HG03571 (cell line): Measurements from ENCODE around the gene LAMA2.

Source experiments
- ATAC-seq: cut with Tn5 transposase; IDR thresholded peaks from one replicate; pipeline ENCODE4 v1.9.1; 2021; ENCODE audit not compliant: unreplicated experiment

Gene LAMA2

GRCh38 chr6:129429956-129430355, 547.0 kb downstream of the LAMA2 start:
- ATAC-seq: no peak

GRCh38 chr6:129432738-129433137, 549.8 kb downstream of the LAMA2 start:
- no peak for ATAC-seq

GRCh38 chr6:129434091-129434490, 551.2 kb downstream of the LAMA2 start:
- ATAC-seq: no peak

GRCh38 chr6:129440691-129441090, 557.8 kb downstream of the LAMA2 start:
- no peak for ATAC-seq

- no peak for ATAC-seq
Measured at GRCh38 chr6:129444683-129445082, 561.7 kb downstream of the LAMA2 start.

- no peak for ATAC-seq
Measured at GRCh38 chr6:129446272-129447197, 563.6 kb downstream of the LAMA2 start.

- ATAC-seq: no peak
Measured at GRCh38 chr6:129447198-129447565, 564.2 kb downstream of the LAMA2 start.

- no peak for ATAC-seq
Measured at GRCh38 chr6:129448965-129449364, 566.0 kb downstream of the LAMA2 start.

GRCh38 chr6:129451187-129451586, 568.2 kb downstream of the LAMA2 start:
- no peak for ATAC-seq

- no peak for ATAC-seq
Measured at GRCh38 chr6:129453073-129453472, 570.1 kb downstream of the LAMA2 start.

- ATAC-seq: no peak
Measured at GRCh38 chr6:129454488-129454887, 571.5 kb downstream of the LAMA2 start.

- no peak for ATAC-seq
Measured at GRCh38 chr6:129455126-129455769, 572.3 kb downstream of the LAMA2 start.

- ATAC-seq: no peak
Measured at GRCh38 chr6:129460221-129460620, 577.3 kb downstream of the LAMA2 start.

- ATAC-seq: no peak
Measured at GRCh38 chr6:129469070-129469662, 586.2 kb downstream of the LAMA2 start.

- ATAC-seq: no peak
Measured at GRCh38 chr6:129472239-129472638, 589.3 kb downstream of the LAMA2 start.

- ATAC-seq: no peak
Measured at GRCh38 chr6:129473546-129473945, 590.6 kb downstream of the LAMA2 start.

GRCh38 chr6:129475477-129476247, 592.7 kb downstream of the LAMA2 start:
- ATAC-seq: no peak

- no peak for ATAC-seq
Measured at GRCh38 chr6:129476248-129476564, 593.3 kb downstream of the LAMA2 start.

GRCh38 chr6:129476810-129477209, 593.9 kb downstream of the LAMA2 start:
- ATAC-seq: no peak

GRCh38 chr6:129478379-129478778, 595.4 kb downstream of the LAMA2 start:
- ATAC-seq: no peak

GRCh38 chr6:129481706-129482105, 598.8 kb downstream of the LAMA2 start:
- ATAC-seq: no peak
